ENCODE data around the gene FARSB.

DNA sequence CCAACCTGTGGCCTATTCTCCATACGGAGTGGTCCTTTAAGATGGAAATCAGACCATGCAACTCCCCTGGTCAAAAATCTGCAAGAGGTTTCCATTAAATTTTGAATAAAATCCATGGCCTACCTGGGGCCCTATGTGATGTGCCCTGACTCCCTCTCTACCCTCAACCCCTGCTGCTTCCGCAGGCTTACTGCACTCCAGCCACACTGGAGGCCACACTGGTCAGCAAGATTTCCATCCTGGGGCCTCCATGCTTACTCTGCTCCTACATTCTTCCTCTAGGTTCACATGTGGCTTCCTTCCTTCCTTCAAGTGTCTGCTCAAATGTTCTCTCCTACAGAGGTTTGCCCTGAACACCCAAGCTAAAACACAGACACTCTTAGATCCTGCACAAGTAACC is 40.6 kb downstream of the FARSB start:
- TF ChIP-seq, protein P1, sequence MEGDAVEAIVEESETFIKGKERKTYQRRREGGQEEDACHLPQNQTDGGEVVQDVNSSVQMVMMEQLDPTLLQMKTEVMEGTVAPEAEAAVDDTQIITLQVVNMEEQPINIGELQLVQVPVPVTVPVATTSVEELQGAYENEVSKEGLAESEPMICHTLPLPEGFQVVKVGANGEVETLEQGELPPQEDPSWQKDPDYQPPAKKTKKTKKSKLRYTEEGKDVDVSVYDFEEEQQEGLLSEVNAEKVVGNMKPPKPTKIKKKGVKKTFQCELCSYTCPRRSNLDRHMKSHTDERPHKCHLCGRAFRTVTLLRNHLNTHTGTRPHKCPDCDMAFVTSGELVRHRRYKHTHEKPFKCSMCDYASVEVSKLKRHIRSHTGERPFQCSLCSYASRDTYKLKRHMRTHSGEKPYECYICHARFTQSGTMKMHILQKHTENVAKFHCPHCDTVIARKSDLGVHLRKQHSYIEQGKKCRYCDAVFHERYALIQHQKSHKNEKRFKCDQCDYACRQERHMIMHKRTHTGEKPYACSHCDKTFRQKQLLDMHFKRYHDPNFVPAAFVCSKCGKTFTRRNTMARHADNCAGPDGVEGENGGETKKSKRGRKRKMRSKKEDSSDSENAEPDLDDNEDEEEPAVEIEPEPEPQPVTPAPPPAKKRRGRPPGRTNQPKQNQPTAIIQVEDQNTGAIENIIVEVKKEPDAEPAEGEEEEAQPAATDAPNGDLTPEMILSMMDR (IDR thresholded peaks at IDR 0.05 in 8 of 11, conservative IDR thresholded peaks at IDR 0.05 in 3 of 11): no peak
- TF ChIP-seq POLR2AphosphoS5 (IDR thresholded peaks at IDR 0.05): no peak
- TF ChIP-seq POLR2A (IDR thresholded peaks at IDR 0.05): no peak
